Subcutaneous adipose tissue (tissue), 4 donors: ENCODE results near the gene UTS2R. TPM values are rescaled to one million over a fixed set of nuclear protein-coding genes. Genes with fewer than 3 reads are reported as not detected.

Experiments used
- CTCF ChIP-seq: fragments of 450-650 bp; IDR thresholded peaks from one replicate; pipeline ENCODE4 v1.5.1; 2016; ENCODE audit warnings: low read depth, mild to moderate bottlenecking, control low read depth, antibody characterized with exemption, moderate library complexity
- small RNA-seq: library from RNA; depleted of rRNA; stranded (forward); fragments of <200 nt; gene quantifications from one replicate; pipeline ENCODE3, GENCODE V24; 2016
- total RNA-seq, 4 donors: library from RNA; depleted of rRNA; stranded (reverse); fragments of >200 nt; gene quantifications; one replicate each; pipeline ENCODE4 v1.1.0, GENCODE V29; 2016

The UTS2R gene
- total RNA-seq, 4 donors from 2014 or later, result not detected

- TF ChIP-seq CTCF, result no peak
Measured at GRCh38 chr17:82418001-82418986, 46.7 kb downstream of the UTS2R start, which contains the start of the genes HEXD and OGFOD3. Gene HEXD (plus strand): TSS chr17:82418347. CDS start chr17:82419800, 1,453 bp downstream. Gene OGFOD3 (minus strand): TSS chr17:82418586. CDS start chr17:82418485, 101 bp downstream.

- no peak for TF ChIP-seq CTCF
Measured at GRCh38 chr17:82419540-82419939, 48.0 kb downstream of the UTS2R start.

GRCh38 chr17:82424001-82424862, 52.7 kb downstream of the UTS2R start:
- TF ChIP-seq CTCF, result no peak

DNA sequence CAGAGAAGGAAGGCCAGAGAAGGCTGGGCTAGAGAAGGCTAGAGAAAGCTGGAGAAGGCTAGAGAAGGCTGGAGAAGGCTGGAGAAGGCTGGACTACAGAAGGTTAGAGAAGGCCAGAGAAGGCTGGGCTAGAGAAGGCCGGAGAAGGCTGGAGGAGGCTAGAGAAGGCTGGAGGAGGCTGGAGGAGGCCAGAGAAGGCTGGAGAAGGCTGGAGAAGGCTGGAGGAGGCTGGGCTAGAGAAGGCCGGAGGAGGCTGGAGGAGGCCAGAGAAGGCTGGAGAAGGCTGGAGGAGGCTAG, 53.2 kb downstream of the UTS2R start:
- TF ChIP-seq CTCF, result no peak

Small RNAs within 50 kb of the gene (small RNA-seq; reads per million reads assigned to genes)
- 0.49 reads per million for gene RF00019

Other genes with a start within 250 kb of the UTS2R start
- 10 to 100 TPM in 3 of 4 donors, 1 to 10 TPM in 1; 8.8 to 31.5 (median 17.1) TPM for gene CCDC57, start 158.9 kb upstream of the UTS2R start, total RNA-seq
- gene SLC16A3, start 142.7 kb upstream of the UTS2R start, total RNA-seq, result 10 to 100 TPM in 3 of 4 donors, 1 to 10 TPM in 1; 2.8 to 64.8 (median 19.2) TPM
- gene CSNK1D, start 98.1 kb upstream of the UTS2R start, total RNA-seq, result 100 to 1,000 TPM in 1 of 4 donors, 10 to 100 TPM in 3; 55.1 to 139 (median 64.5) TPM
- gene CD7, start 54.2 kb upstream of the UTS2R start, total RNA-seq, result 1 to 10 TPM in 2 of 4 donors, under 1 TPM in 1, not detected in 1; 0.44 to 2.2 (median 1.8) TPM
- gene SECTM1, start 38.0 kb upstream of the UTS2R start, total RNA-seq, result 10 to 100 TPM in 3 of 4 donors, 1 to 10 TPM in 1; 9.5 to 17.5 (median 14.7) TPM
- not detected for gene TEX19, start 12.5 kb upstream of the UTS2R start, total RNA-seq
- 100 to 1,000 TPM in 2 of 4 donors, 10 to 100 TPM in 2; 47.0 to 160 (median 105) TPM for gene HEXD, start 46.6 kb downstream of the UTS2R start, total RNA-seq
- gene OGFOD3, start 46.8 kb downstream of the UTS2R start, total RNA-seq, result 10 to 100 TPM in 3 of 4 donors, 1 to 10 TPM in 1; 7.7 to 39.9 (median 24.3) TPM
- 10 to 100 TPM; 28.7 to 84.6 (median 64.6) TPM for gene CYBC1, start 79.0 kb downstream of the UTS2R start, total RNA-seq
- 10 to 100 TPM; 32.6 to 56.7 (median 42.8) TPM for gene NARF, start 87.0 kb downstream of the UTS2R start, total RNA-seq
- 10 to 100 TPM; 22.0 to 42.2 (median 35.0) TPM for gene FOXK2, start 148.0 kb downstream of the UTS2R start, total RNA-seq